Measurements from ENCODE around the gene ELL2.
"Not testable (repeated sequence)": the region's sequence is repeated elsewhere in the genome, so short reads cannot be mapped to it uniquely, and the experiment has no call there.

The ELL2 gene

GRCh38 chr5:95878417-95879323 is 83.0 kb downstream of the ELL2 start:
- H3K27ac ChIP-seq (ENCODE audit: low read depth, low read length) = no peak overlapping the region
- H3K4me3 ChIP-seq (ENCODE audit: low read length) = no peak overlapping the region
- H3K9ac ChIP-seq (ENCODE audit: low read length) = no peak overlapping the region
- no peaks in the 10 kb centered on the region for H3K36me3 ChIP-seq (ENCODE audit: control insufficient read depth, insufficient read depth, low read length)
- H3K4me1 ChIP-seq (ENCODE audit: control insufficient read depth, insufficient read depth, low read length) = no peaks in the 10 kb centered on the region
- H3K27me3 ChIP-seq (ENCODE audit: control insufficient read depth, insufficient read depth, low read length) = no peaks in the 10 kb centered on the region

DNA sequence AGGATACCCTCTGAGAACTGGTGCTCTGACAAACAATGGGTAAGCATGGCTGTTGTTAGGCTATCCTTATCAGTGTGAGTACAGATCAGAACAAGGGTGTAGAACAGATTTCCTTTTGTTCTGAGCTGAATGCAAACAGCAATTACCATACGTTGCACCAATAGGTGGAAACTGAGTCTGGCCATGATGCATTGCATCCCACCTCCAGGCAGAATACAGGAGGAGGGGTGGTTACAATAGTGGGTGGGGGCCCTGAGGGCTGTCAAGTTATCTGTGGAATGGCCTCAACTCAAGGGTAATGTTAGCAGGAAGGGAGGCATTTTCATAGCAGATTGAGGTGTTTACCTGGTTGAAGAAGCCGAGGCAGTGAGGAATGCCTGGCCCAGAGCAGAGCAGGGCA is 84.9 kb downstream of the ELL2 start:
- Histone ChIP-seq H3K27me3 (ENCODE audit: control insufficient read depth, insufficient read depth, low read length) (no peaks in the 10 kb centered on the region), H3K27ac (ENCODE audit: low read depth, low read length) (no peak overlapping the region), H3K36me3 (ENCODE audit: control insufficient read depth, insufficient read depth, low read length) (no peaks in the 10 kb centered on the region), H3K4me3 (ENCODE audit: low read length) (no peak overlapping the region), H3K9ac (ENCODE audit: low read length) (no peak overlapping the region), H3K4me1 (ENCODE audit: control insufficient read depth, insufficient read depth, low read length) (no peaks in the 10 kb centered on the region)

- H3K27me3 ChIP-seq (ENCODE audit: control insufficient read depth, insufficient read depth, low read length) = no peaks in the 10 kb centered on the region
- H3K4me3 ChIP-seq (ENCODE audit: low read length) = no peak overlapping the region
- no peaks in the 10 kb centered on the region for H3K36me3 ChIP-seq (ENCODE audit: control insufficient read depth, insufficient read depth, low read length)
- H3K4me1 ChIP-seq (ENCODE audit: control insufficient read depth, insufficient read depth, low read length) = no peaks in the 10 kb centered on the region
- H3K9ac ChIP-seq (ENCODE audit: low read length) = no peak overlapping the region
- H3K27ac ChIP-seq (ENCODE audit: low read depth, low read length) = no peak overlapping the region
Observed at GRCh38 chr5:95874246-95874645, 87.4 kb downstream of the ELL2 start.

DNA sequence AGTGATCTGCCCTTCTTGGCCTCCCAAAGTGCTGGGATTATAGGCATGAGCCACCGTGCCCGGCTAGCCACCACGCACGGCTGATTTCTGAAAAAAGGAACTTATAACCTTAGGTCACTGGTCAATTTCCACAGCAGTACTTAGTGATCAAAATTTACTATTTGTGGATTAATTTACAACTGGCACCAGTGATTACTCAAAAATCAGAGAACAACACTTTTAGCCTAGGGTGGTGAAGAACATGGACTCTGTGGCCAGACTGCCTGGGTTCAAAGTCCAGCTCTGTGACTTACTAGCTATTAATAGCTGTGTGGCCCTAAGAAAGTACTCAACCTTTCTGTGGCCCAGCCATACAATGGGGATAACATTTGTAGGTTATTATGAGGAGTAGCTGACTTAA is 88.3 kb downstream of the ELL2 start:
- Histone ChIP-seq H3K27ac (ENCODE audit: low read depth, low read length) (no peak overlapping the region), H3K4me3 (ENCODE audit: low read length) (no peak overlapping the region), H3K27me3 (ENCODE audit: control insufficient read depth, insufficient read depth, low read length) (no peaks in the 10 kb centered on the region), H3K9ac (ENCODE audit: low read length) (no peak overlapping the region), H3K4me1 (ENCODE audit: control insufficient read depth, insufficient read depth, low read length) (no peaks in the 10 kb centered on the region), H3K36me3 (ENCODE audit: control insufficient read depth, insufficient read depth, low read length) (no peaks in the 10 kb centered on the region)

DNA sequence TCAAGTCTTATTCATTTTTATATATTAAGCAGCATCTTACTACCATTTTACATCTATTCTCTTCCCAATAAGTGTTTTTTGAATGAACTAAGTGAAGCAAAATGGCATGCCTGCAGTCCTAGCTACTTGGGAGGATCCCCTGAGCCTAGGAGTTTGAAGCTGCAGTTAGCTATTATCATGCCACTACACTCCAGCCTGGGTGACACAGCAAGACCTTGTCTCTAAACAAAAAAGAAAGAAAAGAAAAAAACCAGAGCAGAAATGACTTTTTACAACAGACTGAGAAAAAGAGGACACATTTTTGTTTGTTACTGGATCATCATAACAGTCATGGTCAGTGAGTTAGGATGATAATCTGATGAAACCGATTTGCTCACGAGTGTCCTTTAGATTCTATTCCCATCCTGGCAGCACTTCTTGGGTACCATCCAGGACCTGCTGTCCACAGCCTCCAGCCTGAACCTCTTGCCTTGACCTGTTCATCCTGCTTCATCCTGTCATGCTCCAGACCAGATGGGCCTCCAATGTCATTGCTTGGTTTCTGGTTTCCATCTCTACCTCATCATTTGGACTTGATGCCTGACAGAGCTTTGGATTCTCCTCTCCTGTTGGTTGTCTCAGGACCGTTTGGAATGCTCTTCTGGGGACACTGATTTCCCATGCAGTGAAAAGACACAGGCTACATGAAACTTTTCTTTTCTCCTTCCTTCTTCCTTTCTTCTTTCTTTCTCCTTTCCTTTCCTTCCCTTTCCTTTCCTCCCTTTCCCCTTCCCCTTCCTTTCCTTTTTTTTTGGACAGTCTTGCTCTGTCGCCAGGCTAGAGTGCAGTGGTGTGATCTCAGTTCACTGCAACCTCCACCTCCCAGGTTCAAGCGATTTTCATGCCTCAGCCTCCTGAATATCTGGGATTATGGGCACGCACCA is 89.0 kb downstream of the ELL2 start:
- Histone ChIP-seq H3K36me3 (ENCODE audit: control insufficient read depth, insufficient read depth, low read length) (no peaks in the 10 kb centered on the region), H3K4me1 (ENCODE audit: control insufficient read depth, insufficient read depth, low read length) (no peaks in the 10 kb centered on the region), H3K4me3 (ENCODE audit: low read length) (no peak overlapping the region), H3K27ac (ENCODE audit: low read depth, low read length) (no peak overlapping the region), H3K9ac (ENCODE audit: low read length) (no peak overlapping the region), H3K27me3 (ENCODE audit: control insufficient read depth, insufficient read depth, low read length) (no peaks in the 10 kb centered on the region)

DNA sequence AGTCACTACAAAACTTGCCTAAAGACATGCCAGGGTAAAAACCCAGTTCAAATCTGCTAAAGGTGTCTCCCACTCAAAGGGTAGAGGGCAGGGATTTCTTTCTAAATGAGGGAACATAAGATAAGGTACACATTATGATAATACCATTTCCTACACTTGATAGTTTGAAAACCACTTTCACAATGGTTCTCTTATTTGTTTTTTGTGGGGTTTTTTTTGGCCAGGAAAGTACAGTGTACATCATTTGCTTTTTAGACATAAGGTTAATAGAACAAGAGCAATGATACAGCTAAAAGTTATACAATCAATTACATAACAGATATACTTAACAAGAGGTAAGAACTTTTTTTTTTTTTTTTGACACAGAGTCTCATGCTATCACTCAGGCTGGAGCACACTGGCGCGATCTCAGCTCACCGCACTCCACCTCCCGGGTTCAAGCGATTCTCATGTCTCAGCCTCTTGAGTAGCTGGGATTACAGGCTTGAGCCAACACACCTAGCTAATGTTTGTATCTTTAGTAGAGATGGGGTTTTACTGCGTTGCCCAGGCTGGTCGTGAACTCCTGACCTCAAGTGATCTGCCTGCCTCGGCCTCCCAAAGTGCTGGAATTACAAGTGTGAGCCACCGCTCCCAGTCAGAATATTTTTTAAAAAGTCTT is 90.4 kb downstream of the ELL2 start:
- no peaks in the 10 kb centered on the region for H3K27me3 ChIP-seq (ENCODE audit: control insufficient read depth, insufficient read depth, low read length)
- H3K4me3 ChIP-seq (ENCODE audit: low read length) = no peak overlapping the region
- H3K27ac ChIP-seq (ENCODE audit: low read depth, low read length) = no peak overlapping the region
- H3K9ac ChIP-seq (ENCODE audit: low read length) = no peak overlapping the region
- no peaks in the 10 kb centered on the region for H3K4me1 ChIP-seq (ENCODE audit: control insufficient read depth, insufficient read depth, low read length)
- no peaks in the 10 kb centered on the region for H3K36me3 ChIP-seq (ENCODE audit: control insufficient read depth, insufficient read depth, low read length)

DNA sequence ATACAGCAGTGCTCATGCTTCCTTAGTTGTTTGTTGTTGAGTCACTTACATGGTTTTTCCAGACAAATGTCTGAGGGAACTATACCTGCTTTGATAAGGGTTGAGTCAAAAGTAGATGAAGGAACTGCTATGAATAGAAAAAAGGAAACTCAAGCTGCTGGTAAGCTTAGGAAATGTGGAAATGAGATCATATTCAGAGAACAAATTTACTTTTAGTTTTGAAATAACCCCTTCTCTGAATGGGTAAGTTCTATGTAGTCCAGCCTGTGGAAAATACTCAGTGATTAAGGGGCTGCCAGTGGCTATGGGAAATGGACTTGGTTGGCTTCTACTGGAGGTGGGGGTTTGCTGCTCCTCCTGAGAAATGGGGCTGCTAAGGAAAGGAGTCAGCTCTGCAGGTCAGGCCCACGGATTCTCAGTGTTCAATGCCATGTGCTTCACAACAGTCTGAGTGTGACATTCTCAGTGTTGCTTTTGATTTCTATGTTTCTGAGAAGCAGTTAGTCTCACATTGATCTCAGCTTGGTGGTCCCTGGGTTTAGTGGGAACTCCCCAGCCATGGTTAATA is 91.5 kb downstream of the ELL2 start:
- Histone ChIP-seq H3K27me3 (ENCODE audit: control insufficient read depth, insufficient read depth, low read length) (no peaks in the 10 kb centered on the region), H3K4me1 (ENCODE audit: control insufficient read depth, insufficient read depth, low read length) (no peaks in the 10 kb centered on the region), H3K4me3 (ENCODE audit: low read length) (no peak overlapping the region), H3K27ac (ENCODE audit: low read depth, low read length) (no peak overlapping the region), H3K9ac (ENCODE audit: low read length) (no peak overlapping the region), H3K36me3 (ENCODE audit: control insufficient read depth, insufficient read depth, low read length) (no peaks in the 10 kb centered on the region)

DNA sequence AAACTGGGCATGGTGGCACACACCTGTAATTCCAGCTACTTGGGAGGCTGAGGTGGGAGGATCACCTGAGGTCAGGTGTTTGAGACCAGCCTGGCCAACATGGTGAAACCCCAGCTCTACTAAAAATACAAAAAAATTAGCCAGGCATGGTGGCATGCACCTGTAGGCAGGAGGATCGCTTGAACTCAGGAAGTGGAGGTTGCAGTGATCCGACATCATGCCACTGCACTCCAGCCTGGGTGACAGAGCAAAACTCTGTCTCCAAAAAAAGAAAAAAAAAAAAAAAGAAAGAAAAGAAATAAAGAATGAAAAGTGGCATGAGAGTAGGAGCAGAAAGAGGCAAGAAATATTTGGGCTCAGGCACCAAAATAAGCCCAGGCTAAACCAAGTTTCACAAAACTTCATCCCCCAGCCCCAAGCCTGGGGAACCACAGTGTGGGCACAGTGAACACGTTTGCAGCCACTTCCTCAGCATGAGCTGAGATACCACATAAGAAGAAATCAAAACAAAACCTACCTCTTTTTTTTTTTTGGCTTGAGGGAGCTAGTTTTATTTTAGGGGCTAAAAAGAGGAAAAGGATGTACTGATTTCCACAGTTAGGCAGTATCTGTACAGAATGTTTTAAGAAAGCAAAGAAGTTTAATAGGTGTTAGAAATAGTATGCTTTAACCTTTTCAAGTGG is 92.3 kb downstream of the ELL2 start:
- H3K27ac ChIP-seq (ENCODE audit: low read depth, low read length); H3K4me1 ChIP-seq (ENCODE audit: control insufficient read depth, insufficient read depth, low read length); H3K4me3 ChIP-seq (ENCODE audit: low read length); H3K27me3 ChIP-seq (ENCODE audit: control insufficient read depth, insufficient read depth, low read length); H3K9ac ChIP-seq (ENCODE audit: low read length); H3K36me3 ChIP-seq (ENCODE audit: control insufficient read depth, insufficient read depth, low read length): not testable (repeated sequence)

GRCh38 chr5:95868136-95868535 is 93.5 kb downstream of the ELL2 start:
- no peaks in the 10 kb centered on the region for H3K27me3 ChIP-seq (ENCODE audit: control insufficient read depth, insufficient read depth, low read length)
- H3K4me3 ChIP-seq (ENCODE audit: low read length) = no peak overlapping the region
- H3K27ac ChIP-seq (ENCODE audit: low read depth, low read length) = no peak overlapping the region
- no peak overlapping the region for H3K9ac ChIP-seq (ENCODE audit: low read length)
- no peaks in the 10 kb centered on the region for H3K36me3 ChIP-seq (ENCODE audit: control insufficient read depth, insufficient read depth, low read length)
- H3K4me1 ChIP-seq (ENCODE audit: control insufficient read depth, insufficient read depth, low read length) = no peaks in the 10 kb centered on the region

DNA sequence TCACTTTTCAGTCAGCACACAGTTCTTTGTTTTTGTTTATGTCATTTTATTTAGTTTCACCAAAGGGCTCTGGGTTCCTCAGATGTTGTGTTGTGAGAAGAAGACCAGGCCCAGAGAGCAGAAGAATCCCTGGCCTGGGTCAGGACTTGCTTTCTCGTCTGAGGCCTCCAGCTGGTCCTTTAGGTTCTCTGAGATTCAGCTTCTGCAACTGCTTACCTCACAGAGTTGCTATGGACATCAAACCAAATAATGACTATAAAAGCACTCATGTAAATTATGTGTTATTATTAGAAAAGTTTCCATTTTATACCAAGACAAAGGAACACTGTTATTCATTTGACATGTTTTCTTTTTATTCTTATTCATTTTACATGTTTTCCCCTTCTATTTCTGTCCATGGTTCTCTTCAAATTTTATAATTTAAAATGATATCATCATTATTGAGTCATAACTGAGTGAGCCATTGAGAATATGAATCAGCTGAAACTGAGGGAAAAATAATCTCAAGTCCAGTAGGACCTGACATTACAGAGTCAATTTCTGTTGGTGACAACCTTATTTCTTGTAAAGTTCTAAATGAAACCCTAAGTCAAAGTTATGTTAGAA is 95.1 kb downstream of the ELL2 start:
- H3K4me3 ChIP-seq (ENCODE audit: low read length) = no peak overlapping the region
- H3K4me1 ChIP-seq (ENCODE audit: control insufficient read depth, insufficient read depth, low read length) = no peaks in the 10 kb centered on the region
- H3K27ac ChIP-seq (ENCODE audit: low read depth, low read length) = no peak overlapping the region

DNA sequence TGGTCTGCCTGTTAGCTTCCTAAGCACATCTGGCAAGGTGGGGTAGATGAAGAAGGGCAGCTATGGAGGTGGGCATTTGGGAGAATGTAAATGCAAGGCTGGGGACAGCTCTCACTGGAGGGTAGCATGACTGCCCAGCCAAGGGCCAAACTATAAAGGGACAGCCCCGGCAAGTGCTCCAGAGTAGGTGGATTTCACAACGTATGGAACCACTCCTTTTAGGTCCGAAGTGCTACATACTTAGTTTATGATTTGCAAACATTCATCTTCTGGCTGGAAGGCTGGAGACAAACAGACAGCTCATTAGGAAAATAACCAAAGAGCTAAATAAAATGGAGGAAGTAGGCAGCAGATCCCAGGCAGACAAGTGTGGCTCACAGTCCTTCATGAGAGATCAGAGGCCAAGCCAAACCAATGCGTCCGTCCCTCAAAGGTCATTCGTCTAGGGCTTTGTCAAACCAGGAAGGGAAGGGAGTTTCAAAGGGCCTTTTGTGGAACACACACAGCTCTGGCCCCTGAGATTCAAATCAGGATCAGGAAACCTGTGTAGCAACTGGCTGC is 96.6 kb downstream of the ELL2 start:
- no peak overlapping the region for H3K27ac ChIP-seq (ENCODE audit: low read depth, low read length)
- H3K36me3 ChIP-seq (ENCODE audit: control insufficient read depth, insufficient read depth, low read length) = no peaks in the 10 kb centered on the region
- no peaks in the 10 kb centered on the region for H3K27me3 ChIP-seq (ENCODE audit: control insufficient read depth, insufficient read depth, low read length)
- H3K4me3 ChIP-seq (ENCODE audit: low read length) = no peak overlapping the region
- no peaks in the 10 kb centered on the region for H3K4me1 ChIP-seq (ENCODE audit: control insufficient read depth, insufficient read depth, low read length)
- no peak overlapping the region for H3K9ac ChIP-seq (ENCODE audit: low read length)

More for the DNA sequence above, 95.1 kb downstream of the ELL2 start:
- Histone ChIP-seq H3K27me3 (ENCODE audit: control insufficient read depth, insufficient read depth, low read length) (no peaks in the 10 kb centered on the region), H3K9ac (ENCODE audit: low read length) (no peak overlapping the region), H3K36me3 (ENCODE audit: control insufficient read depth, insufficient read depth, low read length) (no peaks in the 10 kb centered on the region)

All from rectal smooth muscle tissue (tissue), 1 donor.